SK-N-SH treated with all-trans-retinoic acid at 6 μM for 48 hours (cell line): Measurements from ENCODE around the gene TSPAN9.

Source experiments
- ATAC-seq: fragments of 200-7000 bp; cut with Tn5 transposase; 3 replicates; pipeline ENCODE4 v1.9.1; 2020; ENCODE audit warnings: mild to moderate bottlenecking, moderate library complexity
- ARNTL ChIP-seq: fragments of 450-650 bp; formaldehyde crosslinking; IDR thresholded peaks from 2 replicates; pipeline ENCODE4 v1.5.0; 2020; ENCODE audit warnings: low read depth, mild to moderate bottlenecking, moderate library complexity, borderline replicate concordance
- BACH2 ChIP-seq: fragments of 250-450 bp; sonication (Bioruptor Pico); IDR thresholded peaks from 2 replicates; pipeline ENCODE4 v1.9.0; 2021; ENCODE audit warnings: mild to moderate bottlenecking, borderline replicate concordance
- CSDC2 ChIP-seq: fragments of 250-450 bp; sonication (Bioruptor Pico); IDR thresholded peaks from 2 replicates; pipeline ENCODE4 v1.5.0; 2020; ENCODE audit warnings: mild to moderate bottlenecking, moderate library complexity
- ESRRG ChIP-seq: fragments of 250-450 bp; sonication (Bioruptor Pico); IDR thresholded peaks from 2 replicates; pipeline ENCODE4 v1.6.1; 2021; ENCODE audit warnings: mild to moderate bottlenecking
- ISL1 ChIP-seq: fragments of 250-450 bp; sonication (Bioruptor Pico); IDR thresholded peaks from 2 replicates; pipeline ENCODE4 v2.1.2; 2022; ENCODE audit warnings: mild to moderate bottlenecking, moderate library complexity
- OSR1 ChIP-seq: fragments of 250-450 bp; sonication (Bioruptor Pico); IDR thresholded peaks from 2 replicates; pipeline ENCODE4 v1.8.0; 2022; ENCODE audit warnings: moderate library complexity, mild to moderate bottlenecking, inconsistent platforms
- PPARA ChIP-seq: fragments of 250-450 bp; sonication (Bioruptor Pico); IDR thresholded peaks from 2 replicates; pipeline ENCODE4 v1.5.0; 2020; ENCODE audit warnings: mild to moderate bottlenecking, borderline replicate concordance
- RARB ChIP-seq: fragments of 250-450 bp; sonication (Bioruptor Pico); IDR thresholded peaks from 2 replicates; pipeline ENCODE4 v1.8.0; 2021; ENCODE audit warnings: mild to moderate bottlenecking, moderate library complexity
- SNAI2 ChIP-seq: fragments of 250-450 bp; sonication (Bioruptor Pico); IDR thresholded peaks from 2 replicates; pipeline ENCODE4 v1.5.0; 2020; ENCODE audit warnings: mild to moderate bottlenecking, moderate library complexity
- TCF4 ChIP-seq: fragments of 250-450 bp; sonication (Bioruptor Pico); IDR thresholded peaks from 2 replicates; pipeline ENCODE4 v1.8.0; 2021; ENCODE audit warnings: mild to moderate bottlenecking, moderate library complexity, borderline replicate concordance
- TOX ChIP-seq: fragments of 250-450 bp; sonication (Bioruptor Pico); IDR thresholded peaks from 2 replicates; pipeline ENCODE4 v1.8.0; 2021; ENCODE audit warnings: mild to moderate bottlenecking, moderate library complexity, borderline replicate concordance
- ZC3H10 ChIP-seq: fragments of 250-450 bp; sonication (Bioruptor Pico); IDR thresholded peaks from 2 replicates; pipeline ENCODE4 v1.5.1; 2021; ENCODE audit warnings: mild to moderate bottlenecking, moderate library complexity
- ZFP3 ChIP-seq: fragments of 250-450 bp; sonication (Bioruptor Pico); IDR thresholded peaks from 2 replicates; pipeline ENCODE4 v1.5.0; 2020; ENCODE audit warnings: mild to moderate bottlenecking, moderate library complexity
- ZFP30 ChIP-seq: fragments of 450-650 bp; formaldehyde crosslinking; IDR thresholded peaks from 2 replicates; pipeline ENCODE4 v1.5.0; 2022; ENCODE audit warnings: mild to moderate bottlenecking, moderate library complexity
- ZNF565 ChIP-seq: fragments of 450-650 bp; formaldehyde crosslinking; conservative IDR thresholded peaks from 2 replicates; pipeline ENCODE4 v1.5.0; 2020; ENCODE audit warnings: low read depth, mild to moderate bottlenecking, moderate library complexity
- ZNF70 ChIP-seq: fragments of 450-650 bp; formaldehyde crosslinking; IDR thresholded peaks from 2 replicates; pipeline ENCODE4 v1.5.0; 2020; ENCODE audit warnings: mild to moderate bottlenecking, moderate library complexity
- ZNF8 ChIP-seq: fragments of 450-650 bp; formaldehyde crosslinking; IDR thresholded peaks from 2 replicates; pipeline ENCODE4 v1.5.0; 2020; ENCODE audit warnings: mild to moderate bottlenecking, moderate library complexity
- TF ChIP-seq, protein P1 (sequence below): fragments of 250-450 bp; sonication (Bioruptor Pico); IDR thresholded peaks from 2 replicates; pipeline ENCODE4 v1.8.0; 2021; ENCODE audit warnings: low read depth, mild to moderate bottlenecking, moderate library complexity, borderline replicate concordance
- TF ChIP-seq, protein P2 (sequence below): fragments of 250-450 bp; sonication (Bioruptor Pico); IDR thresholded peaks from 2 replicates; pipeline ENCODE4 v1.5.1; 2021; ENCODE audit warnings: mild to moderate bottlenecking, moderate library complexity
- TF ChIP-seq, protein P3 (sequence below): fragments of 250-450 bp; sonication (Bioruptor Pico); IDR thresholded peaks from 2 replicates; pipeline ENCODE4 v1.8.0; 2020; ENCODE audit warnings: mild to moderate bottlenecking, moderate library complexity, borderline replicate concordance
- TF ChIP-seq, protein P4 (sequence below): fragments of 250-450 bp; sonication (Bioruptor Pico); IDR thresholded peaks from 2 replicates; pipeline ENCODE4 v1.5.0; 2020; ENCODE audit warnings: mild to moderate bottlenecking, moderate library complexity

TSPAN9 gene

DNA sequence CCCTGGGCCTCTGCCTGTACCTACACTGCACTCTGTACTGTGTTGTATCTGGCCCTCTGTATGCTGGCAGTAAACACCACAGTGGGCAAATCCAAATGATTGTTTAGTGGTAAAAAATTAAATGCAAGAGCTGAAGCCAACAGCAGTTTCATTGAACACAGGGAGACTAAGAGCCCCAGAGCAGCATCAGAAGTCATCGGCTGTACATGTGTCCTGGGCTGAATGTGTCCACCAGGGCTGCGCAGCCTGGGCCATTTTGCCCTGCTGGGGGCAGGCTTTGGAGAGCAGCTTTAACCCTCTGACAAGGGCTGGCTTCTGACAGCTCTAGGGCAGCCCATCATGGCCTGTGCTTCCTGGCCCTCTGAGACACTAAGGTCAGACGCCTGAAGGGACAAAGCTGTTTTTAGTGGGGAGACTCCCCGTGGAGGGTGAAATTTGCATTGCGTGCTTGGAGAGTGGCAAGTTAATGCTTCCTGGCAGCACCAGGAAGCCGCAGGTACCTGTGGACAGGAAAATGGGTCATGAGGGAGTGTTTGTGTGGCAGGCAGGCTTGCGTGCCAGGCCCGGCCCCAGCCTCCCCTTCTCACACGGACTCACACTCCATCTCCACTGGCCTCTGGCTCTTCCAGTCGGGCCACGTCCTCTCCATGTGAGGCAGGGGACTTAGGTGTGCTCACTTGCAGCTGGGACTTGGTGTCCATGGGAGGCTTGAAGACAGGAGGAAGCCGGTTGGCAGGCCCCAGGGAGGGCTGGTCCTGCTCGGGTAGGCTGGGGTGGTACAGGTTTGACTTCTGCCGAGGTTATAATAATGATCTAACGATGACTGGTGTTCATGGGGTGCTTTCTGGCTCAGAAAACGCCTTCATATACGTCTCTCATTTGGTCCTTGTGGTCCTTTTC, 150.1 kb downstream of the TSPAN9 start:
- TF ChIP-seq, protein P1, sequence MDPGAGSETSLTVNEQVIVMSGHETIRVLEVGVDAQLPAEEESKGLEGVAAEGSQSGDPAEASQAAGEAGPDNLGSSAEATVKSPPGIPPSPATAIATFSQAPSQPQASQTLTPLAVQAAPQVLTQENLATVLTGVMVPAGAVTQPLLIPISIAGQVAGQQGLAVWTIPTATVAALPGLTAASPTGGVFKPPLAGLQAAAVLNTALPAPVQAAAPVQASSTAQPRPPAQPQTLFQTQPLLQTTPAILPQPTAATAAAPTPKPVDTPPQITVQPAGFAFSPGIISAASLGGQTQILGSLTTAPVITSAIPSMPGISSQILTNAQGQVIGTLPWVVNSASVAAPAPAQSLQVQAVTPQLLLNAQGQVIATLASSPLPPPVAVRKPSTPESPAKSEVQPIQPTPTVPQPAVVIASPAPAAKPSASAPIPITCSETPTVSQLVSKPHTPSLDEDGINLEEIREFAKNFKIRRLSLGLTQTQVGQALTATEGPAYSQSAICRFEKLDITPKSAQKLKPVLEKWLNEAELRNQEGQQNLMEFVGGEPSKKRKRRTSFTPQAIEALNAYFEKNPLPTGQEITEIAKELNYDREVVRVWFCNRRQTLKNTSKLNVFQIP (CRISPR knock-in tag), result no peak
- TF ChIP-seq ESRRG, result no peak
- TF ChIP-seq, protein P2, sequence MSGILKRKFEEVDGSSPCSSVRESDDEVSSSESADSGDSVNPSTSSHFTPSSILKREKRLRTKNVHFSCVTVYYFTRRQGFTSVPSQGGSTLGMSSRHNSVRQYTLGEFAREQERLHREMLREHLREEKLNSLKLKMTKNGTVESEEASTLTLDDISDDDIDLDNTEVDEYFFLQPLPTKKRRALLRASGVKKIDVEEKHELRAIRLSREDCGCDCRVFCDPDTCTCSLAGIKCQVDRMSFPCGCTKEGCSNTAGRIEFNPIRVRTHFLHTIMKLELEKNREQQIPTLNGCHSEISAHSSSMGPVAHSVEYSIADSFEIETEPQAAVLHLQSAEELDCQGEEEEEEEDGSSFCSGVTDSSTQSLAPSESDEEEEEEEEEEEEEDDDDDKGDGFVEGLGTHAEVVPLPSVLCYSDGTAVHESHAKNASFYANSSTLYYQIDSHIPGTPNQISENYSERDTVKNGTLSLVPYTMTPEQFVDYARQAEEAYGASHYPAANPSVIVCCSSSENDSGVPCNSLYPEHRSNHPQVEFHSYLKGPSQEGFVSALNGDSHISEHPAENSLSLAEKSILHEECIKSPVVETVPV (CRISPR knock-in tag), result no peak
- no peak for TF ChIP-seq RARB (CRISPR knock-in tag)
- no peak for TF ChIP-seq TCF4 (CRISPR knock-in tag)
- TF ChIP-seq CSDC2 (CRISPR knock-in tag), result no peak
- ATAC-seq, result no peak

DNA sequence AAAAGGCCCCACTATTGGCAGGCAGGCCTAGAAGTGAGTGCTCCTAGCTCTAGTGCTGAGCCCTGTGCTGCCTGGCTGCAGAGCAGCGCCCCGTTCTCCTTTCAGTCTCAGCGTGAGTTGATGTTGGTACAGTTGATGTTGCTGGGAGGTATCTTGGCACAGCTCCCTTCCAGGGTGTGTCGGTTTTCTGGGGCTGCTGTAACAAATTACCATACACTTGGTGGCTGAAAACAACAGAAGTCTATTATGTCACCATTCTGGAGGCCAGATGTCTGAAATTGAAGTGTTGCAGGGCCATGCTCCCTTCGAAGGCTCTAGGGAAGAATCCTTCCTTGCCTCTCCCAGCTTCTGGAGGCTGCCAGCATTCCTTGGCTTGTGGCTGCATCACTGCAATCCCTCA, 151.4 kb downstream of the TSPAN9 start:
- TF ChIP-seq ZFP3 (CRISPR knock-in tag), result no peak
- TF ChIP-seq, protein P1 (CRISPR knock-in tag), result no peak
- TF ChIP-seq, protein P3, sequence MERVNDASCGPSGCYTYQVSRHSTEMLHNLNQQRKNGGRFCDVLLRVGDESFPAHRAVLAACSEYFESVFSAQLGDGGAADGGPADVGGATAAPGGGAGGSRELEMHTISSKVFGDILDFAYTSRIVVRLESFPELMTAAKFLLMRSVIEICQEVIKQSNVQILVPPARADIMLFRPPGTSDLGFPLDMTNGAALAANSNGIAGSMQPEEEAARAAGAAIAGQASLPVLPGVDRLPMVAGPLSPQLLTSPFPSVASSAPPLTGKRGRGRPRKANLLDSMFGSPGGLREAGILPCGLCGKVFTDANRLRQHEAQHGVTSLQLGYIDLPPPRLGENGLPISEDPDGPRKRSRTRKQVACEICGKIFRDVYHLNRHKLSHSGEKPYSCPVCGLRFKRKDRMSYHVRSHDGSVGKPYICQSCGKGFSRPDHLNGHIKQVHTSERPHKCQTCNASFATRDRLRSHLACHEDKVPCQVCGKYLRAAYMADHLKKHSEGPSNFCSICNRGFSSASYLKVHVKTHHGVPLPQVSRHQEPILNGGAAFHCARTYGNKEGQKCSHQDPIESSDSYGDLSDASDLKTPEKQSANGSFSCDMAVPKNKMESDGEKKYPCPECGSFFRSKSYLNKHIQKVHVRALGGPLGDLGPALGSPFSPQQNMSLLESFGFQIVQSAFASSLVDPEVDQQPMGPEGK (CRISPR knock-in tag), result no peak
- TF ChIP-seq, protein P2 (CRISPR knock-in tag), result no peak
- no peak for TF ChIP-seq ZC3H10
- no peak for TF ChIP-seq ARNTL (CRISPR knock-in tag)
- TF ChIP-seq ZFP30 (CRISPR knock-in tag), result no peak
- TF ChIP-seq OSR1 (CRISPR knock-in tag), result no peak
- TF ChIP-seq PPARA (CRISPR knock-in tag), result no peak
- TF ChIP-seq BACH2 (CRISPR knock-in tag), result no peak
- no peak for TF ChIP-seq SNAI2 (CRISPR knock-in tag)
- no peak for TF ChIP-seq ZNF70
- no peak for ATAC-seq

DNA sequence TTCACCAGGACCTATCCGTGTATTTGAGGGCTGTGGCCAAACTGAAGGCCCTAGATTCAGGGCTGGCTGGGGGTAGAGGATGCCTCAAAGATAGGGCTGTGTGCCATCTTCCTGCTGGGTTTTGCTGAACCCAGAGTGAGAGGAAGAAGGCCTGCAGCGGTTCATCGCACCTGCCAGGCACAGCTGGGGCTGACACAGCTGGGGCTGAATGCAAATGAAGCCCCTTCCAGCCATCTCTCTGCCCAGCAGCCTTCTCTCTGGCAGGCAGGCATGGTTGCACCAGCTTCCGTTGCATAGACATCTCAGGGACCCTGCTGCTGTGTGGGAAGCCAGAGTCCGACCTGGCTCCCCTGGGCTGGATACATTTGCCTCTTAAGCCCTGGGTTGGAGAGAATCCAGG, 152.4 kb downstream of the TSPAN9 start:
- ATAC-seq, result no peak
- no peak for TF ChIP-seq TOX
- TF ChIP-seq, protein P4, sequence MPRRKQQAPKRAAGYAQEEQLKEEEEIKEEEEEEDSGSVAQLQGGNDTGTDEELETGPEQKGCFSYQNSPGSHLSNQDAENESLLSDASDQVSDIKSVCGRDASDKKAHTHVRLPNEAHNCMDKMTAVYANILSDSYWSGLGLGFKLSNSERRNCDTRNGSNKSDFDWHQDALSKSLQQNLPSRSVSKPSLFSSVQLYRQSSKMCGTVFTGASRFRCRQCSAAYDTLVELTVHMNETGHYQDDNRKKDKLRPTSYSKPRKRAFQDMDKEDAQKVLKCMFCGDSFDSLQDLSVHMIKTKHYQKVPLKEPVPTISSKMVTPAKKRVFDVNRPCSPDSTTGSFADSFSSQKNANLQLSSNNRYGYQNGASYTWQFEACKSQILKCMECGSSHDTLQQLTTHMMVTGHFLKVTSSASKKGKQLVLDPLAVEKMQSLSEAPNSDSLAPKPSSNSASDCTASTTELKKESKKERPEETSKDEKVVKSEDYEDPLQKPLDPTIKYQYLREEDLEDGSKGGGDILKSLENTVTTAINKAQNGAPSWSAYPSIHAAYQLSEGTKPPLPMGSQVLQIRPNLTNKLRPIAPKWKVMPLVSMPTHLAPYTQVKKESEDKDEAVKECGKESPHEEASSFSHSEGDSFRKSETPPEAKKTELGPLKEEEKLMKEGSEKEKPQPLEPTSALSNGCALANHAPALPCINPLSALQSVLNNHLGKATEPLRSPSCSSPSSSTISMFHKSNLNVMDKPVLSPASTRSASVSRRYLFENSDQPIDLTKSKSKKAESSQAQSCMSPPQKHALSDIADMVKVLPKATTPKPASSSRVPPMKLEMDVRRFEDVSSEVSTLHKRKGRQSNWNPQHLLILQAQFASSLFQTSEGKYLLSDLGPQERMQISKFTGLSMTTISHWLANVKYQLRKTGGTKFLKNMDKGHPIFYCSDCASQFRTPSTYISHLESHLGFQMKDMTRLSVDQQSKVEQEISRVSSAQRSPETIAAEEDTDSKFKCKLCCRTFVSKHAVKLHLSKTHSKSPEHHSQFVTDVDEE (CRISPR knock-in tag), result no peak
- no peak for TF ChIP-seq ZNF565
- TF ChIP-seq ESRRG, result no peak
- TF ChIP-seq ZC3H10, result no peak
- TF ChIP-seq, protein P3 (CRISPR knock-in tag), result no peak
- no peak for TF ChIP-seq ISL1 (CRISPR knock-in tag)
- TF ChIP-seq, protein P1 (CRISPR knock-in tag), result no peak
- TF ChIP-seq ZFP30 (CRISPR knock-in tag), result no peak
- no peak for TF ChIP-seq ZNF8 (CRISPR knock-in tag)
- TF ChIP-seq ZFP3 (CRISPR knock-in tag), result no peak
- no peak for TF ChIP-seq BACH2 (CRISPR knock-in tag)
